NCI-H1694 treated with DMSO at 0.1 percent for 48 hours (cell line): ENCODE data around the gene ERBB4.
A peak's percentile ranks its signal among the peaks of the same experiment; 100 is the strongest.

Experiments
- DNase-seq: peaks from one replicate; lab custom pipeline; 2025; lab: John Stamatoyannopoulos, UW

Gene ERBB4

DNA sequence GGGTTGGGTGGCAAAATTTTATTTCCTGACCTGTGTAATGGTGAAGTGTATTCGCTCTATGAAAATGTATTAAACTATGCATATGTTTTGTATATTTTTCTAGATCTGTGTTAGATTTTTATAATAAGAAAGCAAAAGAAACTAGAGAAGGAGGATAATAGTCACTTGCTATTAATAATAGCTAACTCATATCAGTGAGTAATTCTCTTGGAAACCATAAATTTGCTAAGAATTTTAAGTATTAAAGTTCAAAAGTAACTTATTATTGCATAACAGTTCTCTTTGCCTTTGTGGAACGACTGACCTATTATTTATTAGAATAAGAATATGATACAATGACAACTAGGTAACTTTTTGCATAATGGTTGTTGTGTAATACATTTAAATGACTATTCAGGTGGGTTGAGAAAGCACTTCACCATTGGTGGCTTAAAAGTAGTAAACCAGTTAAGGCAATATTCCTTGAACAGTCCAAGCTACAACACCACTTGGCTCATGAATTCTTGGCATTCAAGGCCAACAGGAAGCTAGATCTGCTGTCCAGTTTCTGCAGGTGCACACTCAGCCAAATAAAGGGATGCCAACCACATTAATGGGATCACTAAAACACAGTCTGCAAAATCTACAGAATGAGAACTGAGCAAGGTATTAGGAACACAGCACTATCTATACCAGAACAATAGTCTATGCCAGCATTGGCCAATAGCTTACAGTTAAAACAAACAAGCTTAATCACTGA lies 1060.9 kb downstream of the ERBB4 start:
- DNase-seq = no peak

DNA sequence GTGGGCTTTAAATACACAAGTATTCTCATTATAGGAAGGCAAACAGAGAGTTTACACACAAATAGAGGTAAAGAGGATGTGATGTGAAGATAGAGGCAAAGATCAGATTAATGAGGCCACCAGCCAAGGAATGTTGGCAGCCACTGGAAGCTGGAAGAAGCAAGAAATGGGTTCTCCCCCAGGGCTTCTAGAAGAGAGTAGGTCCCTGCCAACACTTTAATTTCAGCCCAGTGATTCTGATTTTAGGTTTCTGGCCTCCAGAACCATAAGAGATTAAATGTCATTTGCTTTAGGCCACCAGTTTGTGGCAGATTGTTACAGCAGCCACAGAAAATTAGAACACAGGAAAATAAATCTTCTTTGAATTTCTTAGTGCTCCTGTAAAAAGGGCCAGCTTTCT lies 1065.5 kb downstream of the ERBB4 start:
- DNase-seq = no peak

DNA sequence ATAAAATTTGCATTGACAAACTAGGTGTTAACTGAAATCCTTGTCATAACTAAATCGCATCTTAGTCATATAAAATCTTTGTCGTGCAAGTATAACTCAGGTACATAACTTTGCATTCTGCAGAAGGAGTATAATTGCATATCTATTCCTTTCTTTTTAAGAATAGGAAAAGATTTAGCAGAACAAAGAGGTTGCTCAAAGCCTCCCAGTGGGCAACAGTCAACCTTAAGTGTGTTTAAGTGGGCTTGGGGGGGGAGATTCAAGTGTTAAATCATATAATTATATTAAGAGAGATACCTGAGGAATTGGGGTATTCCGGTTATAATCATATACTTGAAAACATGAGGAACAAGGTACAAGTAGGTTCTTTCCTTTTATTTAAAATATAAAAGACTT lies 1068.9 kb downstream of the ERBB4 start:
- no peak for DNase-seq

DNA sequence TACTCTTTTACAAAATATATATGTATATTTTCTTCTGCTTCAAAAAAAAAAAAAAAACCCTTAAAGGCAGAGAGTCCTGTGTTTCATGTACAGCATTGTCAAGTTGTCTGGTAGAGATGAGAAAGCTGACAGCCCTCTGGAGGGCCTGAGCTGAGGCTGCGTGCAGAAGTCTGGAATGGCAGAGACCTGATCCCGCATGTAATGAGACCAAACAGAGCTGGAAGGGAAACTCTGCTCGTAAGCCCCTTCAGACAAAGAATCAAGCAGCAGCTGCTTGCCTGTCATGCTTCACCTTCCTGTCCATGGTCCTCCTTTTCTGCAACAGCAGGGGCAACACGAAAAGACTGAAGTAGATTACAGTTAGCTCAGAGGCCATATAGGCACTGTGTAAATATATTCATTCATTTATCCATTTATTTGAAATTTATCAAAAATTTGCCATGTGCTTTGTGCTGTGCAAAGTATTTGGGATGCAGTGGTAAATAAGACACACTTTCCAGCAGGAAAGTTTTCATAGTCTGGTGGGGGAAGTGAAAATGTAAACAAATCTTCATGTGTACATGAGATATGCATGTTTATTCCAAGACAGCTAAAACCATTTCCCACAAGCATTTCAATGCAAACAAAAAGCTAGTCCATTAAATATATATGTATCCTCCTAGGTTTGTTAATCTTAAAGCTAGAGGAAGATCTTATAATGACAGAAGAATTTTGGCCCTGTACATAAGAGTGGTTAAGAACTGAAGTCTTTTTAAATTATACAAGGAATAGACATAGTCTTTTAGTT lies 1069.5 kb downstream of the ERBB4 start:
- no peak for DNase-seq

DNA sequence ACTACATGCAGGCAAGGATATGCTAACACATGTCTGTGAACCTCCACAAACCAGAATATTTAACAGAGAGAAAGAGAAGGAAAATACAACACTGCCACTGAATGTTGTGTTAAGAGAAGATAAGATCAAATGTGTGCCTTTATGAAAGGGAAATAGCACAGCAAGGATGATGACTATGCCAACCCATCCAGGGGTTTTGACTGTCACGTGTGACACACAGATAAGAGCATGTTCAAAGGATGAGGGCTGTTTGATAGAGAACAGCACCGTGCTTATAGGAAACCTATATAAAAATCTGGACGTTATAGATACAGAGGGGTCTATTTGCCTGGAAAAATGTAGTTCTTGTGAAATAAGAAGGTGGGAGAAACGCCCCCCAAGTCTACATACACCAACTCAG lies 1070.4 kb downstream of the ERBB4 start:
- DNase-seq = no peak

DNA sequence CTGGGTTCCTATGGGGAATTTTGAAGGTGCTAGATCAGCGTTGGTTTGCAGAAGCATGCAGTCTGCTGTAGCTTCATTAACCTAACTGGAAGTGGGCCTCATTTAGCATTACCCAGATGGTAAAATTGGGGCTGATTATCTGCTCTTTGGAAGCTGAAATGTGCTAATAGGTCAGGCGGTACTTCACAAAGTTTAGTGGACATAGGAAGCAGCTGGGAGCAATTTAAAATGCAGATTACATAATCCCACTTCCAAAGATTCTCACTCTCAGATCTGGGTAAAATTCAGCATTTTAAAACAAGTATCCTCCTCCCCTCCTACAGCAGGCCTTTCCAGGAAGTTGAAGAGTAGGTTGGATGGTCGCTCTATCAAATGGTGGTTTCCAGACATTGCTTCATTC lies 1075.2 kb downstream of the ERBB4 start:
- no peak for DNase-seq

DNA sequence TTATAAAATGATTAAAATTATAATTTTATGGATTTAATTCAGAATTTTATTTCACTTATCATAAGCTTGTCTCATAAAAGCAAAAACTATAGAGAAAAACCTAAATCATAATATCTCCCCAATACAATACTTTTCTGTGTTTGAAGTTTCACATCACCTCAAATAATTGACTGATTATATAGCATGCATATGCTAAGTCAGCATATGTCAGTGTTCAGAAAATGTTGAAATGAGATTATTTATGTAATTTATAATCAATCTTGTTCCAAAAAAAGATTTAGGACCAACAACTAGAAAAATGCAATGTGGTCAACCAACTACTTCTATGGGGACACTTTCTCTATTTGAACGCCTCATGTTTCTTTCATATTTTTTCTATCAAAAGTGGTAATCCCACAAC lies 1079.6 kb downstream of the ERBB4 start:
- DNase-seq = no peak

DNA sequence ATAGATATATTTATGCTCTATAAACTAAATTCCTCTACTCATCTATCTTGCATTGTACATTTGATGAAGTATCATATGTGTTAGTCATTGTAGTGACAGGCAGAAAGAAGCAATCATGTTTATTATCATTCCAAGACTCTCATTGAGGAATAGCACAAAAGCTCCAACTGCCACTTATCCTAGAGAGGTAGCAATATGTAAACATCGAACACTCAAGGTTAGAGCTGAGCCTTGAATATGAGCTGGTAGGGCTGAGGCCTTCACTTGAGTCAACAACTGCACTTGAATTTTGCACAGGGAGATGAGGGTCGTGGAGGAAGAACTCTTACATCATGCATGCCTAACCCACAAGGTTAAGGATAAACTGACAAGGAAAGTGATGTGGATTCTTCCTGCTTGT lies 1081.3 kb downstream of the ERBB4 start:
- DNase-seq = no peak

DNA sequence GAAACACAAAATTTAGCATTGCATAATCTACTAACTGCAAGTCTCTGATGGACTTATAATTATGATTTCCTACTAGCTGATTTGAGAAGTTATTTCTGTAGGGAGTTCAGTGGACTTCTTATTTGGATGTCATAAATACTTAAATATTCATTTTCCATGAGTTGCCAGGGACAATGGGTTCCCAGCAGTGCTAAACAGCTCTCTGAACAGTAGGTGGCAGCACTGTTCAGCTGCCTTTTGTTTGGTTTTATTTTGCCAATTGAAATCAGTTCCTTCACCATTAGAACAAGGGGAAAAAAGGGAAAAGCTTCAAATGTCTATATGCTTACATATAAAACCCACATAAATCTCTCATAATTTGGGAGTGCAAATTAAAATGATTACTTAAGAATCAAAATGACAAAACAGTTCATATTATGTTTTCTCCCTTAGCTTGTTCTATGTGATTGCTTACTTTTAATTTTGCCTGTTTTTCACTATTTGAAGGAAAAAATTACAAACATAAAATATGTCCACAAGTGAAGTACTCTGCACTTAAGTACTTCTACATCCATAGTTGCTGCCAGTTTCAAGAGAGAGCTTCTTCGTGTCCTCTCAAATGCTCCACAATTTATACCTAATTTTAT lies 1083.3 kb downstream of the ERBB4 start:
- DNase-seq = peak; percentile 45

DNA sequence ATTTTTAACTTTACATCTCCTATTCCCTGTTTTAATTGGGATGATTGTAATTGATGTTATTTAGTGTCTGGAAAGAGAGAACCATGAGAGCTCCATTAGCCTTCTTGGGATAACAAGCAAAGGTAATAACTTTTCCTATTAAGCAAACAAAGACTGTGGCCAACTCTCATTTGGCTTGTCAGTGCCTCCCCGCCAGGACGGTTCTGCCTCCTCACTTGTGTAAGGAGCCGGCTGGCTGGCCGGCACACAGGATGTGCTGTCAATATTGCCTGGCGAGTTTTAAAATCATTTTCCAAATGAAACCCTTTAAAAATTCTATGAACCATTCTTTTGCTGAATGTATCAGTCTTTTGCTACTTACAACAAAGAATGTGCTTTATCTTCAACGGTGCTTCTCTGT lies 1083.9 kb downstream of the ERBB4 start:
- DNase-seq = no peak

DNA sequence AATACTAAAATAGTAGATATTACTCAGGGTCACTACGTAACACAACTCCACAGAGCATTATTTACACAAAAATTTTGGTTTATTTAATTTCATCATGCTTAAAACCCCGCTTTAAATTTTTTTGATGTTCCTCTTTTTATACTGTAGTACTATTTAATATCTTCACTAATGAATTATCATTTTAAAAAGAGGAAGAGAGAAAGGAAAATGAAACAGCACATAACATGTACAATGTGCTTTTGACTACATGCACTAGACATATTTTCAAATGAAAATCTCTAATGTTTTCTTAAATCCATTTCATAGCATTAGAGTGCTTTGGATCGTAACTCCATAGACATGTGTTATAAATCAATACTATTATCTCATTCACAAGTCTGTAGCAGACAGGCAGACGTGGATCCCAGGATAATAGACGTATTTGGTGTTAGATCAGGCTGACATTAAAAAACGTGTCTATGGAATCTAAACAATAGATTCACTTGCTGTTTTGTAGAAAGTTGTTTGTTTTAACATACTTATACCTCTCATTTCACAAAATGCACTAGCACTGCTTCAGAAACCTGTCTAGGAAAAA lies 1085.2 kb downstream of the ERBB4 start:
- DNase-seq = no peak

DNA sequence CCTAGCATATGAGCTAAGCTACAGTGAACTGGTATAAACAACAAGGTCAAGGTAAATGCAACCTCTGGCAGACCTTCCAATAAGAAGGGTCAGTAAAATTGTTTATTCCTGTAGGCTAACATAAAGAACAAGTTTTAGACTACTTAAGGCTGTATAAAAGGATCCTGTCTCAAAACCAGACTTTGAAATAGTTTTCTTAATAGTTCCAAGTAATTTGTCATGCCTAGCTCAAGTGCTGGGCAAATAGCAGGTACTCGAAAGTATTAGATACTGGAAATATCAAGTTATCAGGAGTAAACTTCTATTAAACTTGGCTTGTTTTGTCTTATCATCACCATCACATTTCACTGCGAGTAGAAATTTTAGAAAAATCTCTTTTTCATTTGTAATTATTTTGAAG lies 1087.0 kb downstream of the ERBB4 start:
- no peak for DNase-seq

DNA sequence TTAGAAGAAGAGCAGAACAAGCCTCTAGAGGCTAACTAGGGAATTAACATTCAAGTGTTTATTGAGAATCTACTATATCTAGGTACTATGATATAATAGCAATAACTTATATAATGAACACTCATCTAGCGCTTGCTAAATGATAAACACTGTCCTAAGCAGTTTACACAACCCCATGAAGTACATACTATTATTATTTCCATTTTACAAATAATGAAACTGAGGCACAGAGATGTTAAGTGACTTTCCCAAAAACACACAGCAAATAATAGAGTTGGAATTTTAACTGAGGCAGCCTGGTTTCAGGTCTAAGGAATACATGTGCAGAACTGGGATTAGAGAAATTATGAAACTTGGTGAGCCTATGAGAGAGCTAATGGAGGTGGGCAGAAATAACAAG lies 1088.8 kb downstream of the ERBB4 start:
- DNase-seq = no peak

DNA sequence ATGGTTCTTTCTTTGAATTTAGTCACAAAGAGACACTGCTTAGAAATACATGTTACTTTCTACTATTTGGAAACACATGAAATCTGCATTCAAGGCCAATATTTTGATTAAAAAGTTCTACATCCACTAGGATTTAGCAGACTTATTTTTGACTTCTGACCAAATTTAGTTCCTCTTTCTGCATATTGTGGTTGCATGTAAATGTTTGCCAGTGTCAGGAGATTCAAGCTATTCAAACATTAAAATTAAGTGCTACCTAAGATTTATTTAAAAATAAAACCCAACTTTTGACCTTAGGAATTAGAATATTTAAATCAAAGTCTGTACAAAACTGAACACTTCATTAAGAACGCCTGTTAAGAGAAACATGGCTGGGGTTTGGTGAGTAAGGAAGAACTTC lies 1091.1 kb downstream of the ERBB4 start:
- DNase-seq = no peak

DNA sequence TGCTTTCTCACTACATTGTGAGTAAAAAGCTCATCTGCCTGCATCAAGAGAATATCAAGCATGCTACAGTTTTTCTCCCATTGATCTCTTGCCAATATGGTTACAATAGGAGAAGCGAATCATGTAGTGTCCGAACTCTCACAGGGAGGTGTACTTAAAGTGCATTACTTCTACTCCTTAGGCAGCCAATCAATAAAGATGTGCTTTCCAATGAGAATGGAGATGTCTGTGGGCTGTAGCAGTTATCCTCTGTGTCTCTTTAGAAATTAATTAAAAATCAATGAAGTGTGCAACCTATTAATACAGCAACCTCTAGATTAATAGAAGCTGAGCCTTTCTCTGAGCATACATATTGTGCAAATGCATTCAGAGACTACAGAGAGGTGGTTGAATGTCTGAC lies 1098.5 kb downstream of the ERBB4 start:
- no peak for DNase-seq

DNA sequence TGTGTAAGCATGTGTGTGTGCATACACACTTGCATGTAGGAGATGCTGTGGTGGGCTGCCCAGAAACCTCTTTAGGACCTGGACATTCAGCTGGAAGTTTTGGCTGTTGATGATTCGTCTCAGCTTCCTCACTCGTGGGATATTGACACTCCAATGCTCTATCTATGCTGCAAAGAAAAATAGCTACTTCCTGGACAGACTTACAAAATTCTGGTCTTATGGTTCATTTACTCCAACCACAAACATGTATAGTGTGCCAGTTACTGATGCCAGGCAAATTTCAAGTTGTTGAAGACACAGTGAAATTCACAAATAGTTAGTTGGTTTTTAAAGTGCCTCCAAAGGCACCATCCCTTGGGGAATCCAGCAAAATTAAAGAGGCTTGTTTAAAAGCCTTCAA lies 1099.6 kb downstream of the ERBB4 start:
- no peak for DNase-seq

DNA sequence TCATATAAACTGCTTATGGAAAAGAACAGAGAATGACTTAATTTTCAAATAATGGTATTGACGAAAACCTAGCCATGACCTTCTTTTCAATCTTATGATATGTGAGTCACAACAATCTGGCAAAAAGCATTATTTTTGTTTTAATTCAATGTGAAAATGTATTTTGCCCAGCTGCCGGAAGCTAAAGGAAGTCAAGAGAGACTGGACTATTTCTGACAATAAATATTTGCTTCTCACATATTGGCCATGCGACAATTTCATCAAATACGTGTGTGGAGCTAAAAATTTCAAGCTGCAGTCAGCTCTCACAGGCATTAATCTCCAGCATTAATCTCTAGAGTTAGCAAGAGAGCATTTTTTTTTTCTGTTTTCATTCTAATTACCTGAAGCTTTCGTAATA lies 1101.2 kb downstream of the ERBB4 start:
- DNase-seq = no peak

DNA sequence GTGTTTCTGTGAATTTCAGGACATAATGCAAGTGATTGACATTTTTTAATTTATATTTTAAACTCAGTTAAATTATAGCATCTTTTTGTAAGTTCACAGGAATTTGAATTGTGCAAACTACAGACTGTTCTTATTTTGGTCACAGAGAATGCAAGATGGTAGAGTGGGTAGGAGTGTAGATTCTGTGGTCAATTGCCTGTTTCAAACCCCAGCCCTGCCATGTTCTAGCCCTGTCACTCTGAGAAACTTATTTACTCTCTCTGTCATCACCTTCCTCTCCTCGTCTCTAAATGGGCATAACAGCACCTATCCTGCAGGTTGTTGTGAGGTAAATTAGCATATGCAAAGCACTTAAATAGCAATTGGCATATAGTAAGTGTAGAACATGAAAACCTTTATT lies 1102.4 kb downstream of the ERBB4 start:
- DNase-seq = no peak

DNA sequence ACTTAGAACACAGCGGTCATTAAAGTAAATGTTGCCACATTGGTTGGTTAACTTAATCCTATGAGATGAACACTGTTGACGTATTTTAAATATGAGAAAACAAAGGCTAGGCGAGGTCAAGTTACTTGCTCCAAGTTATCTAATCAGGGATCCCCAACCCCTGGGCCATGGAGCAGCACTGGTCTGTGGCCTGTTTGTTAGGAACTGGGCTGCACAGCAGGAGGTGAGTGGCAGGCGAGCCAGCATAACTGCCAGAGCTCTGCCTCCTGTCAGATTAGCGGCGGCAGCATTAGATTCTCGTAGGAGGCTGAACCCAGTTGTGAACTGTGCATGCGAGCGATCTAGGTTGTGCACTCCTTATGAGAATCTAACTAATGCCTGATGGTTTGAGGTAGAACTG lies 1103.3 kb downstream of the ERBB4 start:
- DNase-seq = no peak

DNA sequence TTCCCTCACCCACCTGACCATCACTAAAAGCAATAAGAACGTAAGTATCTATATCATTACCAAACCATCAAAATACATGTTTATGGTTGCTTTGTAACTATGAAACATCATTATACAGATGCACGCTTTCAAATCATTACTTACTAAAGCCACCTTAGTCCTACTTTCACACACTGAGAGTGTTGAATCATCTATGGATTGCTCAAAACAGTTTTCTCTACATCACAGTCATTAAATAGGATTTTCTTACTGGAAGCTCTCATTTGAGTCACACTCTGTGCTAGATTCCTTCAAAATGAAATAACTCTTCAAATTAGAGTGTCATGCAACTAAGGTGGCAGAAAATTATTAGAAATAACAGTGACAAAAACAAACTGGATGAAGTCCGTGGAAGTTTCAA lies 1103.8 kb downstream of the ERBB4 start:
- no peak for DNase-seq

DNA sequence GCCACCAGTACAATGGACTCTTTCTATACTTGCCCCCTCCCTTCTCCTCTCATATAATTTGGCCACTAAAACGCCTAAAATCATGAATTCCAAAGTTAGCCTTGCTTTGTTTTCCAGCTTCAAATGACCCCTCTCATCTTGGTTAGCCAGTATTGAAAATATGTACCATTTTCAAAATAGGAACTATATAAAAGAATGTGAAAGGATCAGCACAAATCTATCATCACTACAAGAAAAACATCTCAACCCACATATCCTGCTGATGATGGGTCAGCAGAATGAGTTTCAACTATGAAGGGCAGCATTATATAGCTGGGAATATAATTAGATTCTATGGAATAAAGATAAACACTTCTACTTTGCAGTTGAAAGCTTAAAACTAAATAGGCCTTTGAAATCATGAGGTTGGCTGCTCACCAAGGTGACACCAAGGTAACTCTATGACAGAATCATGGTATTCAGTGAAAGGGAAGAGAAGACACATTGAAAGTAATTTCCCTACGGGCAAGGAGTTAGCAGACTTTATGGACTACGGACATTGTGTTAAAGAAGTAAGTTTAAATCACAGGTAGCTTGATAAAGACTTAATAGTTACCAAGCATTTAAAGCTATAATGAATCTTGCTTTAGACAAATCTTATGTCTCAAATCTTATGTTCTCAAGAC lies 1109.2 kb downstream of the ERBB4 start:
- no peak for DNase-seq

DNA sequence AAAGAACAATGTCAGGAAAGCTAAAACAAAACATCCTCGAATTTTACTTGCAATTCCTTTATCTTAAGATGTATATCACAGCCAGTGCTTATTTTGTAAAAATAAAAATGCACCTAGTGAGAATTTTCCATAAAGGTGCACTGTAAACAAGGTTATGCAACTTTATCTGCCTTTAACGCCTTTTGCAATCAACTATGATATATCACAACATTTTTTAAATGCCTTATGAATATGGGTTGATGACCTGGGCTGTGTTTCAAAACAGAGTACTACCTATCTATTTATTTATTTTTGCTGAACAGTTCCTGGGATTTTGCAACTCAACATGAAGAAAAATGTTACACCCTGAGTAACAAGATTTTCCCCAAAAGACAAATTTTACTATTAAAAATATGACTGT lies 1112.4 kb downstream of the ERBB4 start:
- no peak for DNase-seq
